RWPE2 (cell line): ENCODE results near the gene FGFR1OP2.

Experiments
- ATAC-seq: fragments of 200-7000 bp; cut with Tn5 transposase; 3 replicates; pipeline ENCODE4 v1.9.1; 2021; ENCODE audit warnings: low read depth
- DNase-seq: peaks from one replicate; pipeline ENCODE4 v3.0.0-alpha.2; 2020; ENCODE audit warnings: low spot score
- H3K27ac ChIP-seq: fragments of 450-650 bp; 2 replicates; pipeline ENCODE4 v1.5.1; 2017; ENCODE audit warnings: mild to moderate bottlenecking; ENCODE audit not compliant: poor library complexity, severe bottlenecking
- H3K27me3 ChIP-seq: fragments of 250-450 bp; sonication (Bioruptor Pico); 2 replicates; pipeline ENCODE4 v1.5.1; 2021; ENCODE audit warnings: mild to moderate bottlenecking, moderate library complexity; ENCODE audit not compliant: insufficient read depth, poor library complexity, severe bottlenecking
- H3K36me3 ChIP-seq: fragments of 250-450 bp; sonication (Bioruptor Pico); 2 replicates; pipeline ENCODE4 v1.5.1; 2020; ENCODE audit warnings: low read depth, mild to moderate bottlenecking, moderate library complexity
- H3K4me1 ChIP-seq: fragments of 250-450 bp; sonication (Bioruptor Pico); 2 replicates; pipeline ENCODE4 v1.5.1; 2021; ENCODE audit warnings: mild to moderate bottlenecking, moderate library complexity; ENCODE audit not compliant: insufficient read depth, poor library complexity, severe bottlenecking
- H3K4me3 ChIP-seq: fragments of 250-450 bp; sonication (Bioruptor Pico); 2 replicates; pipeline ENCODE4 v1.5.1; 2021; ENCODE audit warnings: mild to moderate bottlenecking, moderate library complexity; ENCODE audit not compliant: severe bottlenecking
- H3K9me3 ChIP-seq: fragments of 250-450 bp; sonication (Bioruptor Pico); 2 replicates; pipeline ENCODE4 v1.5.1; 2021; ENCODE audit warnings: mild to moderate bottlenecking, moderate library complexity; ENCODE audit not compliant: severe bottlenecking
- TF ChIP-seq, protein P1 (sequence below): fragments of 450-650 bp; IDR thresholded peaks from one replicate; pipeline ENCODE4 v1.5.1; 2017; ENCODE audit warnings: mild to moderate bottlenecking, moderate library complexity; ENCODE audit not compliant: poor library complexity, severe bottlenecking

Gene FGFR1OP2

DNA sequence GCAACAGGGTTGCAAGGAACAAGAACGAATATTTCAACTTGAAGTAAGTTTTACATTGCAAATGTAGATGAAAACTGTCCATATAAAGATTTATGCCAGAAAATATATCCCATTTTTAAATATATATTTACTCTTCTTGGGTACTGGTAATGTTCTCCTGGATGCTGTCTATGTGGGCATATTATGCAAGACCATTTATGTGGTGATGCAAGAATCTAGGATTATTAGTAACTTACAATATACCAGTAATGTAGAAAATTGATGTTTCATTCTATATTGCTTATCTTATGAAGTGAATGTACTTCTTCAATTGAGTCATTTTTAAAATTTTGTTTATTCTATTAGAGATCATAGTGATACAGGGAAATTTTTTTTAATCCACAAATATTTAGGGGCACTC, 25.1 kb downstream of the FGFR1OP2 start:
- H3K27me3 ChIP-seq: no peaks in the 10 kb centered on the region
- H3K9me3 ChIP-seq: no peaks in the 10 kb centered on the region
- no peak overlapping the region for H3K27ac ChIP-seq
- H3K4me3 ChIP-seq: no peak overlapping the region
- ATAC-seq: no peak
- H3K36me3 ChIP-seq: no peaks in the 10 kb centered on the region
- TF ChIP-seq, protein P1, sequence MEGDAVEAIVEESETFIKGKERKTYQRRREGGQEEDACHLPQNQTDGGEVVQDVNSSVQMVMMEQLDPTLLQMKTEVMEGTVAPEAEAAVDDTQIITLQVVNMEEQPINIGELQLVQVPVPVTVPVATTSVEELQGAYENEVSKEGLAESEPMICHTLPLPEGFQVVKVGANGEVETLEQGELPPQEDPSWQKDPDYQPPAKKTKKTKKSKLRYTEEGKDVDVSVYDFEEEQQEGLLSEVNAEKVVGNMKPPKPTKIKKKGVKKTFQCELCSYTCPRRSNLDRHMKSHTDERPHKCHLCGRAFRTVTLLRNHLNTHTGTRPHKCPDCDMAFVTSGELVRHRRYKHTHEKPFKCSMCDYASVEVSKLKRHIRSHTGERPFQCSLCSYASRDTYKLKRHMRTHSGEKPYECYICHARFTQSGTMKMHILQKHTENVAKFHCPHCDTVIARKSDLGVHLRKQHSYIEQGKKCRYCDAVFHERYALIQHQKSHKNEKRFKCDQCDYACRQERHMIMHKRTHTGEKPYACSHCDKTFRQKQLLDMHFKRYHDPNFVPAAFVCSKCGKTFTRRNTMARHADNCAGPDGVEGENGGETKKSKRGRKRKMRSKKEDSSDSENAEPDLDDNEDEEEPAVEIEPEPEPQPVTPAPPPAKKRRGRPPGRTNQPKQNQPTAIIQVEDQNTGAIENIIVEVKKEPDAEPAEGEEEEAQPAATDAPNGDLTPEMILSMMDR: no peak
- H3K4me1 ChIP-seq: no peaks in the 10 kb centered on the region
- DNase-seq: no peak

DNA sequence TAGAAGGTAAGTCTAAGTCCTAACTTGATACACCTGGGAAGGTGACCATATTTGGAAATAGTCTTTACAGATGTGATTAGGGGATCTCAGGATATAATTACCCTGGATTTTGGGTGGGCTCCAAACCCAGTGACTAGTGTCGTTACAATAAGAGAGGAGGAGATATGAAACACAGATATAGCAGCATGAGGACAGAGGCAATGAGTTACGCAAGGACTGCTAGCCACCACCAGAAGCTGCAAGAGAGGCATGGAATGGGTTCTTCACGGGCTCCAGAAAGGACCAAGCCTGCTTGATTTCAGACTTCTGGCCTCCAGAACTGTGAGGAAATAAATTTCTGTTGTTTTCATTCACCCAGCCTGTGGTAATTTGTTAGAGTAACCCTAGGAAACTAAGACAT, 28.6 kb downstream of the FGFR1OP2 start:
- TF ChIP-seq, protein P1: no peak
- no peak overlapping the region for H3K27ac ChIP-seq

DNA sequence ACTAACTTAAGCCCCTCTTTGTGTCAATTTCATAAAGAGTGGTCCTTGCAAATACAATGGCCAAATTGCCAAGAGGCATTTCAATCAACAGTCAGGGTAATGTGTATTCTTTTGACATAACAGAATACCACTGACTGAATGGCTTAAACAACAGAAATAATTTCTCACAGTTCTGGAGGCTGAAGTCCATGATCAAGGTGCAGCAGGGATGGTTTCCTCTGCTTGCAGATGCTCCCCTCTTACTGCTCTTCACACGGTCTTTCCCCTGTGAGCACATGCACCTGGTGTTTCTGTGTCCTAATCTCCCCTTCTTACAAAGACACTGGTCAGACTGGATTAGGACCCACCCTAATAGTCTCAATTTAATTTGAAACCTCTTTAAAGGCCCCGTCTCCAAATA, 31.9 kb downstream of the FGFR1OP2 start:
- no peaks in the 10 kb centered on the region for H3K4me1 ChIP-seq
- H3K9me3 ChIP-seq: no peaks in the 10 kb centered on the region
- TF ChIP-seq, protein P1: no peak
- no peaks in the 10 kb centered on the region for H3K27me3 ChIP-seq
- H3K36me3 ChIP-seq: peaks cover 7% of the 10 kb centered on the region
- DNase-seq (no peak), ATAC-seq (no peak)
- no peak overlapping the region for H3K4me3 ChIP-seq
- no peak overlapping the region for H3K27ac ChIP-seq

More for the DNA sequence above, 28.6 kb downstream of the FGFR1OP2 start:
- Histone ChIP-seq H3K27me3 (no peaks in the 10 kb centered on the region), H3K9me3 (no peaks in the 10 kb centered on the region), H3K36me3 (peaks cover 5% of the 10 kb centered on the region; the same call in 1 of the 2 replicates), H3K4me3 (no peak overlapping the region), H3K4me1 (no peaks in the 10 kb centered on the region)
- no peak for DNase-seq
- ATAC-seq: no peak

DNA sequence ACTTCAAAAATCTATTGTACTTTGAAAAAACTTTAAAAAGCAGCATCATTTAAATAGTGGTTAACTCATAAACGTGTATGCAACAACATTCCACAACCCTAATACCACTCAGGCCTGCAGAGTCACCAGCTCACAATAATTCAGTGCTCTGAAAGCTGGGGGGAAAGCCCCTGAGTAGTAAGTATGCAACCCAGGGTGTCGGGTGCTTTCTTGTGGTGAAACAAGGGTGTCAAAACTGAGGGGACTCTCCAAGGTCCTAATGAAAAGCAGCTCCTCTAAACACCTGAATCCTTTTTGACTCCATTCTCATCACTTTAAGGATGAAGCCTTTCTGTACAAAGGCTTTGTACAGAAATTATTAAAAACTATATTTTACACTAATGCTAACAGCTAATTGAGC, 33.7 kb downstream of the FGFR1OP2 start:
- Histone ChIP-seq H3K4me3 (no peak overlapping the region), H3K36me3 (peaks cover 7% of the 10 kb centered on the region), H3K9me3 (no peaks in the 10 kb centered on the region), H3K27ac (no peak overlapping the region), H3K27me3 (no peaks in the 10 kb centered on the region), H3K4me1 (no peaks in the 10 kb centered on the region)
- no peak for DNase-seq
- TF ChIP-seq, protein P1: no peak
- no peak for ATAC-seq

DNA sequence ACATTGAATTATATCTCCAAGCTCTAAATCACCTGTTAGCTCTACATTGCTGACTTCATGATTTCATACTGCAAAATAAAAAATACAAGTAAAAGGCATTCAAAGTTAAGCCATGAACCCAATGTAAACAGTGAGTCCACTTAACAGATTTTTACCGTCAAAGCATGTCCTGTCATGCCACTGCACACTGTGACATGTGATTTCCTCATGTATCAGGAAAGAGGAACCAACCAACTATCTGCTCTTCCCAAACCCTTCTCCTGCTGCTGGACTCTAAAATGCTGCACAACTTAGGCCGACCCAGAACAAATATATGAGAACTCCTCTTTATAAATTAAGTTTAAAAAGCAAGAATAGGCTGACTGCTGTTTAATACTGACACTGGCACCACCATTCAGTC, 38.4 kb downstream of the FGFR1OP2 start:
- TF ChIP-seq, protein P1: no peak
- Histone ChIP-seq H3K9me3 (no peaks in the 10 kb centered on the region), H3K36me3 (peaks cover 7% of the 10 kb centered on the region; the same call in 1 of the 2 replicates), H3K4me3 (no peak overlapping the region), H3K27me3 (no peaks in the 10 kb centered on the region), H3K4me1 (no peaks in the 10 kb centered on the region), H3K27ac (no peak overlapping the region)
- no peak for DNase-seq
- no peak for ATAC-seq
